Amniotic epithelial cell (primary cell): Measurements from ENCODE around the gene DYNC1I1.

Experiments
- DNase-seq: peaks from one replicate; pipeline ENCODE4 v3.0.0-alpha.2; 2010; ENCODE audit warnings: low read depth

DYNC1I1 gene

GRCh38 chr7:96144260-96144526 is 371.8 kb downstream of the DYNC1I1 start:
- DNase-seq = peak; percentile 42
